HepG2 (cell line): ENCODE results near the gene GBA2. TPM values are rescaled to one million over a fixed set of nuclear protein-coding genes. Genes with fewer than 3 reads are reported as not detected.
A peak's percentile ranks its signal among the peaks of the same experiment; 100 is the strongest.

Source experiments
- HES4 ChIP-seq: sonication (generic); formaldehyde crosslinking; IDR thresholded peaks from 2 replicates; pipeline ENCODE4 v1.9.0; 2021; ENCODE audit warnings: mild to moderate bottlenecking, missing genetic modification reagents, borderline replicate concordance
- HMG20B ChIP-seq: conservative IDR thresholded peaks from 2 replicates; pipeline ENCODE4 v1.6.1; 2016; ENCODE audit warnings: missing genetic modification reagents, missing compliant biosample characterization
- ZBTB26 ChIP-seq: IDR thresholded peaks from 2 replicates; pipeline ENCODE4 v1.6.1; 2016; ENCODE audit warnings: missing compliant biosample characterization, missing genetic modification reagents, borderline replicate concordance
- ZNF607 ChIP-seq: sonication (generic); formaldehyde crosslinking; IDR thresholded peaks from 2 replicates; pipeline ENCODE4 v1.5.1; 2020; ENCODE audit warnings: missing genetic modification reagents, mild to moderate bottlenecking, borderline replicate concordance
- ZNF891 ChIP-seq: sonication (generic); formaldehyde crosslinking; IDR thresholded peaks from 2 replicates; pipeline ENCODE4 v1.5.0; 2020; ENCODE audit warnings: mild to moderate bottlenecking, missing genetic modification reagents
- polyA plus RNA-seq, 8 experiments: library from polyadenylated mRNA; depleted of rRNA in 3 of 8; stranded (reverse) in 7 of 8; unstranded in 1 of 8; fragments of >200 nt; fragmentation: Illumina TruSeq in 4 of 8; extraction: Trizol in 4 of 8; gene quantifications; 2 replicates each; pipeline versions ENCODE4 v1.2.1 to v1.2.3, GENCODE V29; 2011 to 2016; ENCODE audit warnings: low read depth in 4 of 8, missing spikeins in 1 of 8, mixed read lengths in 1 of 8; ENCODE audit not compliant: insufficient read depth in 1 of 8
- total RNA-seq, 5 experiments: library from RNA; depleted of rRNA; stranded (reverse); fragments of >200 nt; fragmentation: Illumina TruSeq; extraction: Trizol; gene quantifications; 2 replicates each; pipeline ENCODE4 v1.2.3, GENCODE V29; 2016; ENCODE audit warnings: low read depth in 1 of 5
- TF ChIP-seq, protein P1 (sequence below): sonication (generic); formaldehyde crosslinking; IDR thresholded peaks from 2 replicates; pipeline ENCODE4 v1.5.1; 2020; ENCODE audit warnings: missing genetic modification reagents, mild to moderate bottlenecking, borderline replicate concordance
- TF ChIP-seq, protein P2 (sequence below): sonication (generic); formaldehyde crosslinking; IDR thresholded peaks from 2 replicates; pipeline ENCODE4 v1.4.0; 2020; ENCODE audit warnings: mild to moderate bottlenecking, low read depth, missing genetic modification reagents

Gene GBA2
- total and polyA plus RNA-seq, 2 of the 13 experiments (the other 11 are each of a cell fraction or from before 2014, with no cell fraction given) = 37.5 to 86.1 TPM

DNA sequence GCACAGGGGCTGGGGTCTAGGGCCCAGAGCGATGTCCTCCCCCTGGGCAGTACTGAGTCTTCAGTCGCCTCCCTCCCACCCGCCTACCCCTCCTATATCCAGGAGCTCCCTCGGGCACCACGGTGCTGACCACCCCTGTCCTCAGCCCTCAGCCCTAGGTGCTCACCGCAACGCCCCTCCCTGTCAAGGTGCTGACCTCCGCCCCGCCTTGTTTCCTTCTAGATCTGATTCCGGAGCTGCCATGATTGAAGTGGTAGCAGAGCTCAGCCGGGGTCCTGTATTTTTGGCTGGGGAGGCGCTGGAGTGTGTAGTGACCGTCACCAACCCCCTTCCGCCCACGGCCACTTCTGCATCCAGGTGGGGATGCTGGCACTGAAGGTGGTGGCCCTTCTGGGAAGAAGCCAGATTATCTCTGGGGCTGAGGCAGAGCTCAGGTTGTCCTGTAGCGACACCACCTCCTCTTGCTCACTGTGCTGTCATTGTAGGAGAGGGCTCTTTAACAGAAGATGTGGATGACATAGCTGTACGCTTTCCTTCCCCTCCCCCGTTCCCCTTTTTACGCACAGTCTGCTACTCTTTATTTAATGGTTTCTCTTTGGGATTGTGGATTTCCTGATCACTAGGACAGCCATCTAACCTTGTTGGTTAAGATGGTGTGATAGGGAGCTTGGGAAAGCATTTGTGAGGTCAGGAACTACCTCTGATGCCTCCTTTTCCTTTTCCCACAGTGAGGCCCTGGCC is 657 bp upstream of the GBA2 start (continued):
- TF ChIP-seq, protein P1, sequence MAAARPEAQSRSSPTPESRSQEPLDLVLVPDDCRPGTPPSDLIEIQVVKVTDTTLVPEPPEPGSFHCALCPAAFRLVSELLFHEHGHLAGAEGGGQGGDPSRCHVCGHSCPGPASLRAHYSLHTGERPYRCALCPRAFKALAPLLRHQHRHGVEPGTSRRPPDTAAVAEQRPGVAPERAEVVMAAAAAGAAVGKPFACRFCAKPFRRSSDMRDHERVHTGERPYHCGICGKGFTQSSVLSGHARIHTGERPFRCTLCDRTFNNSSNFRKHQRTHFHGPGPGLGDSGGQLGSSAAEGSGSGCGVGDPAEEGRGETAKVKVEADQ (CRISPR knock-in tag) = 0 out of 2 replicates have a peak, but pooled peaks have one; percentile 5
- TF ChIP-seq HES4 (CRISPR knock-in tag) (peak; percentile 2; the same call in 1 of the 2 replicates), ZNF891 (CRISPR knock-in tag) (peak; percentile 51; the same call in 1 of the 2 replicates), ZNF607 (CRISPR knock-in tag) (peak; percentile 32; the same call in 1 of the 2 replicates), ZBTB26 (CRISPR knock-in tag) (0 out of 2 replicates have a peak, but pooled peaks have one; percentile 35), HMG20B (no peak)
- TF ChIP-seq, protein P2, sequence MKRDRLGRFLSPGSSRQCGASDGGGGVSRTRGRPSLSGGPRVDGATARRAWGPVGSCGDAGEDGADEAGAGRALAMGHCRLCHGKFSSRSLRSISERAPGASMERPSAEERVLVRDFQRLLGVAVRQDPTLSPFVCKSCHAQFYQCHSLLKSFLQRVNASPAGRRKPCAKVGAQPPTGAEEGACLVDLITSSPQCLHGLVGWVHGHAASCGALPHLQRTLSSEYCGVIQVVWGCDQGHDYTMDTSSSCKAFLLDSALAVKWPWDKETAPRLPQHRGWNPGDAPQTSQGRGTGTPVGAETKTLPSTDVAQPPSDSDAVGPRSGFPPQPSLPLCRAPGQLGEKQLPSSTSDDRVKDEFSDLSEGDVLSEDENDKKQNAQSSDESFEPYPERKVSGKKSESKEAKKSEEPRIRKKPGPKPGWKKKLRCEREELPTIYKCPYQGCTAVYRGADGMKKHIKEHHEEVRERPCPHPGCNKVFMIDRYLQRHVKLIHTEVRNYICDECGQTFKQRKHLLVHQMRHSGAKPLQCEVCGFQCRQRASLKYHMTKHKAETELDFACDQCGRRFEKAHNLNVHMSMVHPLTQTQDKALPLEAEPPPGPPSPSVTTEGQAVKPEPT (CRISPR knock-in tag) = peak; percentile 20
- TF ChIP-seq, all 625 proteins: peak for 33
